Measurements from ENCODE around the gene MAU2. TPM values are rescaled to one million over a fixed set of nuclear protein-coding genes. Genes with fewer than 3 reads are reported as not detected.

The MAU2 gene
- total and polyA plus RNA-seq, 10 of the 15 experiments (the other 5 are each of a cell fraction or from before 2014, with no cell fraction given), result 1.8 to 47.2 (median 22.1) TPM

DNA sequence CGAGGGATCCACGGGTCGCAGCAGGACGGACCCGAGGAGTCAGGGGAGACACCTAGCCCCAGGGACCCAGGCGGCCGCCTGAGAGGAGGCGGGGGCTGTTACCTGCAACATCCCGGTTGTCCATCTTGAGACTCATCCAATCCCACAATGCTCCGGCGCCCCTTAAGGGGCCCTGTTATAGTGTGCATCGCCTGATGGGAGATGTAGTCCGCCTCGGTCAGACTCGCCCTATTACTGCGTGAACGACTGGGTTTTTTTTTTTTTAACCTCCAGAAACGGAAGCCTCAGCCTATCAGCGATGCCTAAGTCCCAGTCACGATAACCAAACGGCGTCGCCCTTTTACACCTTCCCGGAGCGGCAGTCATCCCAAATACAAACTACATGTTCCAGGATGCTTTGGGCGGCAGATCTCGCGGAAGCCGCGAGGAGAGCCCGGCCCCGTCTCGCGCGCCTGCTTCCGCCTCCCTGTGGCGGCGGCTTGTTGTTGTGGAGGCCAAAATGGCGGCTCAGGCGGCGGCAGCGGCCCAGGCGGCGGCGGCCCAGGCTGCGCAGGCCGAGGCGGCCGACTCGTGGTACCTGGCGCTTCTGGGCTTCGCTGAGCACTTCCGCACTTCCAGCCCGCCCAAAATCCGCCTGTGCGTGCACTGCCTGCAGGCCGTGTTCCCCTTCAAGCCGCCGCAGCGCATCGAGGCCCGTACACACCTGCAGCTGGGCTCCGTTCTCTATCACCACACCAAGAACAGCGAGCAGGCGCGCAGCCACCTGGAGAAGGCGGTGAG, at the start of gene MAU2, which contains the start of gene SUGP1 (continued):
- TF ChIP-seq NFYB (IDR thresholded peaks at IDR 0.05; ENCODE audit: insufficient read depth, low read depth, low read length), result peak; percentile 57; the same call in 1 of the 2 replicates
- no peak for TF ChIP-seq MTA2 (IDR thresholded peaks at IDR 0.05; ENCODE audit: low read depth)
- TF ChIP-seq, protein P1, sequence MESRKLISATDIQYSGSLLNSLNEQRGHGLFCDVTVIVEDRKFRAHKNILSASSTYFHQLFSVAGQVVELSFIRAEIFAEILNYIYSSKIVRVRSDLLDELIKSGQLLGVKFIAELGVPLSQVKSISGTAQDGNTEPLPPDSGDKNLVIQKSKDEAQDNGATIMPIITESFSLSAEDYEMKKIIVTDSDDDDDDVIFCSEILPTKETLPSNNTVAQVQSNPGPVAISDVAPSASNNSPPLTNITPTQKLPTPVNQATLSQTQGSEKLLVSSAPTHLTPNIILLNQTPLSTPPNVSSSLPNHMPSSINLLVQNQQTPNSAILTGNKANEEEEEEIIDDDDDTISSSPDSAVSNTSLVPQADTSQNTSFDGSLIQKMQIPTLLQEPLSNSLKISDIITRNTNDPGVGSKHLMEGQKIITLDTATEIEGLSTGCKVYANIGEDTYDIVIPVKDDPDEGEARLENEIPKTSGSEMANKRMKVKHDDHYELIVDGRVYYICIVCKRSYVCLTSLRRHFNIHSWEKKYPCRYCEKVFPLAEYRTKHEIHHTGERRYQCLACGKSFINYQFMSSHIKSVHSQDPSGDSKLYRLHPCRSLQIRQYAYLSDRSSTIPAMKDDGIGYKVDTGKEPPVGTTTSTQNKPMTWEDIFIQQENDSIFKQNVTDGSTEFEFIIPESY (IDR thresholded peaks at IDR 0.05), result no peak
- TF ChIP-seq SIN3A (IDR thresholded peaks at IDR 0.05; ENCODE audit: low read depth, low read length), result peak; percentile 60
- TF ChIP-seq, protein P2, sequence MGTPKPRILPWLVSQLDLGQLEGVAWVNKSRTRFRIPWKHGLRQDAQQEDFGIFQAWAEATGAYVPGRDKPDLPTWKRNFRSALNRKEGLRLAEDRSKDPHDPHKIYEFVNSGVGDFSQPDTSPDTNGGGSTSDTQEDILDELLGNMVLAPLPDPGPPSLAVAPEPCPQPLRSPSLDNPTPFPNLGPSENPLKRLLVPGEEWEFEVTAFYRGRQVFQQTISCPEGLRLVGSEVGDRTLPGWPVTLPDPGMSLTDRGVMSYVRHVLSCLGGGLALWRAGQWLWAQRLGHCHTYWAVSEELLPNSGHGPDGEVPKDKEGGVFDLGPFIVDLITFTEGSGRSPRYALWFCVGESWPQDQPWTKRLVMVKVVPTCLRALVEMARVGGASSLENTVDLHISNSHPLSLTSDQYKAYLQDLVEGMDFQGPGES (IDR thresholded peaks at IDR 0.05), result no peak
- no peak for TF ChIP-seq BHLHE40 (IDR thresholded peaks at IDR 0.05; ENCODE audit: borderline replicate concordance in 1 of 2, low read depth in 2 of 2, low read length in 1 of 2)
- TF ChIP-seq ZBED1 (IDR thresholded peaks at IDR 0.05; ENCODE audit: borderline replicate concordance), result peak; percentile 61; the same call in 1 of the 2 replicates
- peak; percentile 80 for TF ChIP-seq SIX5 (IDR thresholded peaks at IDR 0.05; ENCODE audit: low read depth, low read length, severe bottlenecking)
- TF ChIP-seq, protein P3, sequence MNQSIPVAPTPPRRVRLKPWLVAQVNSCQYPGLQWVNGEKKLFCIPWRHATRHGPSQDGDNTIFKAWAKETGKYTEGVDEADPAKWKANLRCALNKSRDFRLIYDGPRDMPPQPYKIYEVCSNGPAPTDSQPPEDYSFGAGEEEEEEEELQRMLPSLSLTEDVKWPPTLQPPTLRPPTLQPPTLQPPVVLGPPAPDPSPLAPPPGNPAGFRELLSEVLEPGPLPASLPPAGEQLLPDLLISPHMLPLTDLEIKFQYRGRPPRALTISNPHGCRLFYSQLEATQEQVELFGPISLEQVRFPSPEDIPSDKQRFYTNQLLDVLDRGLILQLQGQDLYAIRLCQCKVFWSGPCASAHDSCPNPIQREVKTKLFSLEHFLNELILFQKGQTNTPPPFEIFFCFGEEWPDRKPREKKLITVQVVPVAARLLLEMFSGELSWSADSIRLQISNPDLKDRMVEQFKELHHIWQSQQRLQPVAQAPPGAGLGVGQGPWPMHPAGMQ (IDR thresholded peaks at IDR 0.05; ENCODE audit: borderline replicate concordance), result peak; percentile 89
- no peak for TF ChIP-seq ZNF217 (IDR thresholded peaks at IDR 0.05)
- TF ChIP-seq, protein P4, sequence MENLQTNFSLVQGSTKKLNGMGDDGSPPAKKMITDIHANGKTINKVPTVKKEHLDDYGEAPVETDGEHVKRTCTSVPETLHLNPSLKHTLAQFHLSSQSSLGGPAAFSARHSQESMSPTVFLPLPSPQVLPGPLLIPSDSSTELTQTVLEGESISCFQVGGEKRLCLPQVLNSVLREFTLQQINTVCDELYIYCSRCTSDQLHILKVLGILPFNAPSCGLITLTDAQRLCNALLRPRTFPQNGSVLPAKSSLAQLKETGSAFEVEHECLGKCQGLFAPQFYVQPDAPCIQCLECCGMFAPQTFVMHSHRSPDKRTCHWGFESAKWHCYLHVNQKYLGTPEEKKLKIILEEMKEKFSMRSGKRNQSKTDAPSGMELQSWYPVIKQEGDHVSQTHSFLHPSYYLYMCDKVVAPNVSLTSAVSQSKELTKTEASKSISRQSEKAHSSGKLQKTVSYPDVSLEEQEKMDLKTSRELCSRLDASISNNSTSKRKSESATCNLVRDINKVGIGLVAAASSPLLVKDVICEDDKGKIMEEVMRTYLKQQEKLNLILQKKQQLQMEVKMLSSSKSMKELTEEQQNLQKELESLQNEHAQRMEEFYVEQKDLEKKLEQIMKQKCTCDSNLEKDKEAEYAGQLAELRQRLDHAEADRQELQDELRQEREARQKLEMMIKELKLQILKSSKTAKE (IDR thresholded peaks at IDR 0.05; ENCODE audit: low read depth, poor library complexity, severe bottlenecking), result no peak
- peak; percentile 92 for TF ChIP-seq BRCA1 (IDR thresholded peaks at IDR 0.05; ENCODE audit: low read depth, low read length)
- TF ChIP-seq, protein P5, sequence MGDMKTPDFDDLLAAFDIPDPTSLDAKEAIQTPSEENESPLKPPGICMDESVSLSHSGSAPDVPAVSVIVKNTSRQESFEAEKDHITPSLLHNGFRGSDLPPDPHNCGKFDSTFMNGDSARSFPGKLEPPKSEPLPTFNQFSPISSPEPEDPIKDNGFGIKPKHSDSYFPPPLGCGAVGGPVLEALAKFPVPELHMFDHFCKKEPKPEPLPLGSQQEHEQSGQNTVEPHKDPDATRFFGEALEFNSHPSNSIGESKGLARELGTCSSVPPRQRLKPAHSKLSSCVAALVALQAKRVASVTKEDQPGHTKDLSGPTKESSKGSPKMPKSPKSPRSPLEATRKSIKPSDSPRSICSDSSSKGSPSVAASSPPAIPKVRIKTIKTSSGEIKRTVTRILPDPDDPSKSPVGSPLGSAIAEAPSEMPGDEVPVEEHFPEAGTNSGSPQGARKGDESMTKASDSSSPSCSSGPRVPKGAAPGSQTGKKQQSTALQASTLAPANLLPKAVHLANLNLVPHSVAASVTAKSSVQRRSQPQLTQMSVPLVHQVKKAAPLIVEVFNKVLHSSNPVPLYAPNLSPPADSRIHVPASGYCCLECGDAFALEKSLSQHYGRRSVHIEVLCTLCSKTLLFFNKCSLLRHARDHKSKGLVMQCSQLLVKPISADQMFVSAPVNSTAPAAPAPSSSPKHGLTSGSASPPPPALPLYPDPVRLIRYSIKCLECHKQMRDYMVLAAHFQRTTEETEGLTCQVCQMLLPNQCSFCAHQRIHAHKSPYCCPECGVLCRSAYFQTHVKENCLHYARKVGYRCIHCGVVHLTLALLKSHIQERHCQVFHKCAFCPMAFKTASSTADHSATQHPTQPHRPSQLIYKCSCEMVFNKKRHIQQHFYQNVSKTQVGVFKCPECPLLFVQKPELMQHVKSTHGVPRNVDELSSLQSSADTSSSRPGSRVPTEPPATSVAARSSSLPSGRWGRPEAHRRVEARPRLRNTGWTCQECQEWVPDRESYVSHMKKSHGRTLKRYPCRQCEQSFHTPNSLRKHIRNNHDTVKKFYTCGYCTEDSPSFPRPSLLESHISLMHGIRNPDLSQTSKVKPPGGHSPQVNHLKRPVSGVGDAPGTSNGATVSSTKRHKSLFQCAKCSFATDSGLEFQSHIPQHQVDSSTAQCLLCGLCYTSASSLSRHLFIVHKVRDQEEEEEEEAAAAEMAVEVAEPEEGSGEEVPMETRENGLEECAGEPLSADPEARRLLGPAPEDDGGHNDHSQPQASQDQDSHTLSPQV (IDR thresholded peaks at IDR 0.05), result no peak
- TF ChIP-seq NBN (IDR thresholded peaks at IDR 0.05), result no peak
- TF ChIP-seq BMI1 (IDR thresholded peaks at IDR 0.05; ENCODE audit: borderline replicate concordance), result no peak
- no peak for TF ChIP-seq NFYA (IDR thresholded peaks at IDR 0.05; ENCODE audit: borderline replicate concordance, low read depth, low read length)
- peak; percentile 75; the same call in 1 of the 2 replicates for TF ChIP-seq TARDBP (IDR thresholded peaks at IDR 0.05; ENCODE audit: borderline replicate concordance)
- TF ChIP-seq MTA3 (IDR thresholded peaks at IDR 0.05; ENCODE audit: borderline replicate concordance, low read length), result no peak
- TF ChIP-seq FOXK2 (IDR thresholded peaks at IDR 0.05), result peak; percentile 79
